SK-N-SH treated with all-trans-retinoic acid at 6 μM for 48 hours (cell line): Measurements from ENCODE around the gene DOCK1.

Experiments used
- ATAC-seq: fragments of 200-7000 bp; cut with Tn5 transposase; 3 replicates; pipeline ENCODE4 v1.9.1; 2020; ENCODE audit warnings: mild to moderate bottlenecking, moderate library complexity
- ARNTL ChIP-seq: fragments of 450-650 bp; formaldehyde crosslinking; IDR thresholded peaks from 2 replicates; pipeline ENCODE4 v1.5.0; 2020; ENCODE audit warnings: low read depth, mild to moderate bottlenecking, moderate library complexity, borderline replicate concordance
- BACH2 ChIP-seq: fragments of 250-450 bp; sonication (Bioruptor Pico); IDR thresholded peaks from 2 replicates; pipeline ENCODE4 v1.9.0; 2021; ENCODE audit warnings: mild to moderate bottlenecking, borderline replicate concordance
- CSDC2 ChIP-seq: fragments of 250-450 bp; sonication (Bioruptor Pico); IDR thresholded peaks from 2 replicates; pipeline ENCODE4 v1.5.0; 2020; ENCODE audit warnings: mild to moderate bottlenecking, moderate library complexity
- ESRRG ChIP-seq: fragments of 250-450 bp; sonication (Bioruptor Pico); IDR thresholded peaks from 2 replicates; pipeline ENCODE4 v1.6.1; 2021; ENCODE audit warnings: mild to moderate bottlenecking
- GLIS3 ChIP-seq: fragments of 250-450 bp; sonication (Bioruptor Pico); IDR thresholded peaks from 2 replicates; pipeline ENCODE4 v1.5.0; 2020; ENCODE audit warnings: mild to moderate bottlenecking, moderate library complexity
- ISL1 ChIP-seq: fragments of 250-450 bp; sonication (Bioruptor Pico); IDR thresholded peaks from 2 replicates; pipeline ENCODE4 v2.1.2; 2022; ENCODE audit warnings: mild to moderate bottlenecking, moderate library complexity
- PATZ1 ChIP-seq: fragments of 250-450 bp; sonication (Bioruptor Pico); IDR thresholded peaks from 2 replicates; pipeline ENCODE4 v1.8.0; 2020; ENCODE audit warnings: mild to moderate bottlenecking, moderate library complexity, borderline replicate concordance
- PPARA ChIP-seq: fragments of 250-450 bp; sonication (Bioruptor Pico); IDR thresholded peaks from 2 replicates; pipeline ENCODE4 v1.5.0; 2020; ENCODE audit warnings: mild to moderate bottlenecking, borderline replicate concordance
- RARB ChIP-seq: fragments of 250-450 bp; sonication (Bioruptor Pico); IDR thresholded peaks from 2 replicates; pipeline ENCODE4 v1.8.0; 2021; ENCODE audit warnings: mild to moderate bottlenecking, moderate library complexity
- SNAI2 ChIP-seq: fragments of 250-450 bp; sonication (Bioruptor Pico); IDR thresholded peaks from 2 replicates; pipeline ENCODE4 v1.5.0; 2020; ENCODE audit warnings: mild to moderate bottlenecking, moderate library complexity
- TCF4 ChIP-seq: fragments of 250-450 bp; sonication (Bioruptor Pico); IDR thresholded peaks from 2 replicates; pipeline ENCODE4 v1.8.0; 2021; ENCODE audit warnings: mild to moderate bottlenecking, moderate library complexity, borderline replicate concordance
- ZC3H10 ChIP-seq: fragments of 250-450 bp; sonication (Bioruptor Pico); IDR thresholded peaks from 2 replicates; pipeline ENCODE4 v1.5.1; 2021; ENCODE audit warnings: mild to moderate bottlenecking, moderate library complexity
- ZFP3 ChIP-seq: fragments of 250-450 bp; sonication (Bioruptor Pico); IDR thresholded peaks from 2 replicates; pipeline ENCODE4 v1.5.0; 2020; ENCODE audit warnings: mild to moderate bottlenecking, moderate library complexity
- ZFP30 ChIP-seq: fragments of 450-650 bp; formaldehyde crosslinking; IDR thresholded peaks from 2 replicates; pipeline ENCODE4 v1.5.0; 2022; ENCODE audit warnings: mild to moderate bottlenecking, moderate library complexity
- ZNF565 ChIP-seq: fragments of 450-650 bp; formaldehyde crosslinking; conservative IDR thresholded peaks from 2 replicates; pipeline ENCODE4 v1.5.0; 2020; ENCODE audit warnings: low read depth, mild to moderate bottlenecking, moderate library complexity
- ZNF70 ChIP-seq: fragments of 450-650 bp; formaldehyde crosslinking; IDR thresholded peaks from 2 replicates; pipeline ENCODE4 v1.5.0; 2020; ENCODE audit warnings: mild to moderate bottlenecking, moderate library complexity
- ZNF8 ChIP-seq: fragments of 450-650 bp; formaldehyde crosslinking; IDR thresholded peaks from 2 replicates; pipeline ENCODE4 v1.5.0; 2020; ENCODE audit warnings: mild to moderate bottlenecking, moderate library complexity
- TF ChIP-seq, protein P1 (sequence below): fragments of 250-450 bp; sonication (Bioruptor Pico); IDR thresholded peaks from 2 replicates; pipeline ENCODE4 v1.5.1; 2021; ENCODE audit warnings: mild to moderate bottlenecking, moderate library complexity
- TF ChIP-seq, protein P2 (sequence below): fragments of 250-450 bp; sonication (Bioruptor Pico); IDR thresholded peaks from 2 replicates; pipeline ENCODE4 v1.8.0; 2021; ENCODE audit warnings: low read depth, mild to moderate bottlenecking, moderate library complexity, borderline replicate concordance
- TF ChIP-seq, protein P3 (sequence below): fragments of 250-450 bp; sonication (Bioruptor Pico); IDR thresholded peaks from 2 replicates; pipeline ENCODE4 v1.5.1; 2020; ENCODE audit warnings: low read depth, mild to moderate bottlenecking, moderate library complexity

Gene DOCK1

GRCh38 chr10:127009366-127009765, 104.1 kb downstream of the DOCK1 start:
- ATAC-seq, result no peak
- TF ChIP-seq ZC3H10 (CRISPR knock-in tag) (no peak), ZNF70 (CRISPR knock-in tag) (no peak), GLIS3 (CRISPR knock-in tag) (no peak), PATZ1 (CRISPR knock-in tag) (no peak), BACH2 (CRISPR knock-in tag) (no peak), ESRRG (CRISPR knock-in tag) (no peak)

- TF ChIP-seq, protein P1, sequence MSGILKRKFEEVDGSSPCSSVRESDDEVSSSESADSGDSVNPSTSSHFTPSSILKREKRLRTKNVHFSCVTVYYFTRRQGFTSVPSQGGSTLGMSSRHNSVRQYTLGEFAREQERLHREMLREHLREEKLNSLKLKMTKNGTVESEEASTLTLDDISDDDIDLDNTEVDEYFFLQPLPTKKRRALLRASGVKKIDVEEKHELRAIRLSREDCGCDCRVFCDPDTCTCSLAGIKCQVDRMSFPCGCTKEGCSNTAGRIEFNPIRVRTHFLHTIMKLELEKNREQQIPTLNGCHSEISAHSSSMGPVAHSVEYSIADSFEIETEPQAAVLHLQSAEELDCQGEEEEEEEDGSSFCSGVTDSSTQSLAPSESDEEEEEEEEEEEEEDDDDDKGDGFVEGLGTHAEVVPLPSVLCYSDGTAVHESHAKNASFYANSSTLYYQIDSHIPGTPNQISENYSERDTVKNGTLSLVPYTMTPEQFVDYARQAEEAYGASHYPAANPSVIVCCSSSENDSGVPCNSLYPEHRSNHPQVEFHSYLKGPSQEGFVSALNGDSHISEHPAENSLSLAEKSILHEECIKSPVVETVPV (CRISPR knock-in tag), result no peak
- TF ChIP-seq ZFP3 (CRISPR knock-in tag) (no peak), PATZ1 (CRISPR knock-in tag) (no peak), ESRRG (CRISPR knock-in tag) (no peak), ZC3H10 (CRISPR knock-in tag) (no peak), ARNTL (no peak), BACH2 (CRISPR knock-in tag) (no peak), ZNF70 (CRISPR knock-in tag) (no peak), ZNF565 (no peak), TCF4 (CRISPR knock-in tag) (no peak), RARB (CRISPR knock-in tag) (no peak), ZNF8 (CRISPR knock-in tag) (no peak)
- ATAC-seq, result no peak
These were observed 105.9 kb downstream of the DOCK1 start for GRCh38 chr10:127011174-127011573.

DNA sequence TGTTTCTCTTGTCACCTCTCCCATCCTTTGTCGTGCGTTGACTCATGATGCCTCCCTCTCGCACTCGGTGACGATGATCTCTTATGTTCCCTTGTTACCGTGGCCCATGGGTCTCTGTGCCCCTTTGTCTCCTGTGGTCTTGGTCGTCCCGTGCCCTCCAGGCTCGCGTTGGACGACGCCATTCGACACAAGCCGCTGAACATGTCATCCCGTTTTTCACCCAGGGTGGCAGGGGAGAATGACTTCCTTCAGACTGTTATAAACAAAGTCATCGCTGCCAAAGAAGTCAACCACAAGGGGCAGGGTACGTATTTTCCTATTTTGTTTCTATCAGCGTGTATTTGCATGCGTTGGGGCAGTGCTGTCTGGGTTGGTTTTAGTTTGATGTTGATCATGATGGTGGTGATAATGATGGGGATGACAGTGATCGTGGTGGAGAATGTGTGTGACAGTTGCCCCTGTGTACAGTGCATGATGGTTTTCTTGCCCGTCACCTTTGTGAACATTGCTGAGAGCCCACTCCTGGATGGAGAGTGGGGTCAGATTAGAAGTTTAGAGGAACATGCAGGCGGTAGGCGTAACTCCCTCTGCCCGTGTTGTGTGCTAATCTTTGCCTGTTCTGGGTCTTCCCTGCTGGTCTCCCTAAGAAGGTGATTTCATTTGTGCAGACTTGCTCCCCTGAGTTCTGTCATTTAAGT, 107.0 kb downstream of the DOCK1 start:
- TF ChIP-seq GLIS3 (CRISPR knock-in tag) (no peak), ZNF565 (no peak), PATZ1 (CRISPR knock-in tag) (no peak), ZNF70 (CRISPR knock-in tag) (no peak), CSDC2 (CRISPR knock-in tag) (no peak), RARB (CRISPR knock-in tag) (no peak)
- TF ChIP-seq, protein P2, sequence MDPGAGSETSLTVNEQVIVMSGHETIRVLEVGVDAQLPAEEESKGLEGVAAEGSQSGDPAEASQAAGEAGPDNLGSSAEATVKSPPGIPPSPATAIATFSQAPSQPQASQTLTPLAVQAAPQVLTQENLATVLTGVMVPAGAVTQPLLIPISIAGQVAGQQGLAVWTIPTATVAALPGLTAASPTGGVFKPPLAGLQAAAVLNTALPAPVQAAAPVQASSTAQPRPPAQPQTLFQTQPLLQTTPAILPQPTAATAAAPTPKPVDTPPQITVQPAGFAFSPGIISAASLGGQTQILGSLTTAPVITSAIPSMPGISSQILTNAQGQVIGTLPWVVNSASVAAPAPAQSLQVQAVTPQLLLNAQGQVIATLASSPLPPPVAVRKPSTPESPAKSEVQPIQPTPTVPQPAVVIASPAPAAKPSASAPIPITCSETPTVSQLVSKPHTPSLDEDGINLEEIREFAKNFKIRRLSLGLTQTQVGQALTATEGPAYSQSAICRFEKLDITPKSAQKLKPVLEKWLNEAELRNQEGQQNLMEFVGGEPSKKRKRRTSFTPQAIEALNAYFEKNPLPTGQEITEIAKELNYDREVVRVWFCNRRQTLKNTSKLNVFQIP, result no peak

DNA sequence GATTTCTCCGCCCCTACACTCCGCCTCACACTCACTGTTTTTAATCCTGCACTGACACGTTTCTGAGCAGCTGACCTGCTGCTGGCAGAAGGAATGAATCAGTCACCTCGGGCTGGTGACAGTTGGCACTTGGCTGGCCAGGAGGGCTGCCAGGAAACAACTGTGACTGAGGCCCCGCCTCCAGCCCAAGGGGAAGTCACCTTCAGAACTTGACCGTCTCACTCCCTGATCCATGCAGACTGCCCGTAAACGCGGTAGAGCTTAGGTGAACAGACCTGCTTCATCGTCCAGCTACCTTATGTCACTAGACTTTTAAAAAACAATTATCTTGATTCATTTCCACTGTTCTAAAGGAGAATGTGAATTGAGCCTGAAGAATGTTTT, 107.5 kb downstream of the DOCK1 start:
- ATAC-seq, result no peak
- TF ChIP-seq PPARA (CRISPR knock-in tag) (no peak), ZC3H10 (CRISPR knock-in tag) (no peak), ISL1 (CRISPR knock-in tag) (no peak), ESRRG (CRISPR knock-in tag) (no peak), SNAI2 (CRISPR knock-in tag) (no peak), ZFP30 (no peak), BACH2 (CRISPR knock-in tag) (no peak), GLIS3 (CRISPR knock-in tag) (no peak), ZNF565 (no peak)
- TF ChIP-seq, protein P1 (CRISPR knock-in tag), result no peak
- TF ChIP-seq, protein P3, sequence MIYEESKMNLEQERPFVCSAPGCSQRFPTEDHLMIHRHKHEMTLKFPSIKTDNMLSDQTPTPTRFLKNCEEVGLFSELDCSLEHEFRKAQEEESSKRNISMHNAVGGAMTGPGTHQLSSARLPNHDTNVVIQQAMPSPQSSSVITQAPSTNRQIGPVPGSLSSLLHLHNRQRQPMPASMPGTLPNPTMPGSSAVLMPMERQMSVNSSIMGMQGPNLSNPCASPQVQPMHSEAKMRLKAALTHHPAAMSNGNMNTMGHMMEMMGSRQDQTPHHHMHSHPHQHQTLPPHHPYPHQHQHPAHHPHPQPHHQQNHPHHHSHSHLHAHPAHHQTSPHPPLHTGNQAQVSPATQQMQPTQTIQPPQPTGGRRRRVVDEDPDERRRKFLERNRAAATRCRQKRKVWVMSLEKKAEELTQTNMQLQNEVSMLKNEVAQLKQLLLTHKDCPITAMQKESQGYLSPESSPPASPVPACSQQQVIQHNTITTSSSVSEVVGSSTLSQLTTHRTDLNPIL (CRISPR knock-in tag), result no peak

More for the DNA sequence above, 107.0 kb downstream of the DOCK1 start:
- no peak for ATAC-seq
